Measurements from ENCODE around the gene CCDC201.

The CCDC201 gene

GRCh38 chr7:45872116-45873034 lies 507 bp downstream of the CCDC201 start:
- Histone ChIP-seq H3K9me3 (ENCODE audit: insufficient read depth, low read depth, low read length) (no peaks in the 10 kb centered on the region), H3K4me3 (ENCODE audit: low read depth, low read length) (no peak overlapping the region), H2AFZ (ENCODE audit: insufficient read depth, low read length, poor library complexity) (no peak overlapping the region), H3K14ac (ENCODE audit: low read length) (no peak overlapping the region), H4K12ac (ENCODE audit: low read depth, low read length) (no peak overlapping the region), H3K36me3 (ENCODE audit: control insufficient read depth in 1 of 2, insufficient read depth in 2 of 2, low read length in 2 of 2) (no peaks in the 10 kb centered on the region), H3K18ac (ENCODE audit: low read length) (no peak overlapping the region), H3K4me2 (ENCODE audit: low read length) (no peak overlapping the region), H2BK120ac (ENCODE audit: insufficient read depth, low read length, poor library complexity) (no peak overlapping the region), H3K27ac (ENCODE audit: low read depth, low read length) (no peak overlapping the region), H3K4me1 (ENCODE audit: control insufficient read depth in 1 of 2, insufficient read depth in 2 of 2, low read length in 2 of 2) (peaks cover 2 to 3% of the 10 kb centered on the region in 2 experiments), H2BK12ac (ENCODE audit: low read length) (no peak overlapping the region), H3K4ac (ENCODE audit: low read depth, low read length) (no peak overlapping the region), H3K9ac (ENCODE audit: low read length) (no peak overlapping the region), H3K79me2 (ENCODE audit: control insufficient read depth, insufficient read depth, low read length, poor library complexity) (no peaks in the 10 kb centered on the region), H3K23ac (ENCODE audit: low read length) (no peak overlapping the region), H2AK5ac (ENCODE audit: low read length) (no peak overlapping the region), H4K8ac (ENCODE audit: low read depth, low read length) (no peak overlapping the region), H2BK5ac (ENCODE audit: low read depth, low read length, poor library complexity) (no peak overlapping the region), H4K91ac (ENCODE audit: low read depth, low read length) (no peak overlapping the region), H3K79me1 (ENCODE audit: low read length) (peaks cover 3% of the 10 kb centered on the region), H3K27me3 (ENCODE audit: insufficient read depth, low read length) (no peaks in the 10 kb centered on the region)
- peak in 1 of 2 donors; percentile 28 for DNase-seq
- no CpG with 5 or more reads among the region's 10 CpGs for WGBS (ENCODE audit: extremely low coverage, insufficient coverage, insufficient read length)

- Histone ChIP-seq H4K12ac (ENCODE audit: low read depth, low read length) (no peak overlapping the region), H3K4me3 (ENCODE audit: low read depth, low read length) (no peak overlapping the region), H2BK120ac (ENCODE audit: insufficient read depth, low read length, poor library complexity) (peak overlapping the region; percentile 58), H2AFZ (ENCODE audit: insufficient read depth, low read length, poor library complexity) (no peak overlapping the region), H3K79me2 (ENCODE audit: control insufficient read depth, insufficient read depth, low read length, poor library complexity) (no peaks in the 10 kb centered on the region), H4K91ac (ENCODE audit: low read depth, low read length) (no peak overlapping the region), H3K18ac (ENCODE audit: low read length) (no peak overlapping the region), H3K4me2 (ENCODE audit: low read length) (no peak overlapping the region), H3K79me1 (ENCODE audit: low read length) (peaks cover 3% of the 10 kb centered on the region), H2AK5ac (ENCODE audit: low read length) (no peak overlapping the region), H3K36me3 (ENCODE audit: control insufficient read depth in 1 of 2, insufficient read depth in 2 of 2, low read length in 2 of 2) (no peaks in the 10 kb centered on the region), H2BK12ac (ENCODE audit: low read length) (no peak overlapping the region), H3K27ac (ENCODE audit: low read depth, low read length) (no peak overlapping the region), H2BK5ac (ENCODE audit: low read depth, low read length, poor library complexity) (no peak overlapping the region), H3K4me1 (ENCODE audit: control insufficient read depth in 1 of 2, insufficient read depth in 2 of 2, low read length in 2 of 2) (peaks cover 3 to 4% of the 10 kb centered on the region in 2 experiments), H3K9ac (ENCODE audit: low read length) (no peak overlapping the region), H3K23ac (ENCODE audit: low read length) (no peak overlapping the region), H3K4ac (ENCODE audit: low read depth, low read length) (no peak overlapping the region), H3K27me3 (ENCODE audit: insufficient read depth, low read length) (no peaks in the 10 kb centered on the region), H4K8ac (ENCODE audit: low read depth, low read length) (no peak overlapping the region), H3K14ac (ENCODE audit: low read length) (no peak overlapping the region), H3K9me3 (ENCODE audit: insufficient read depth, low read depth, low read length) (no peaks in the 10 kb centered on the region)
- DNase-seq = peak; percentile 54 to 71
- no CpG with 5 or more reads among the region's 4 CpGs for WGBS (ENCODE audit: extremely low coverage, insufficient coverage, insufficient read length)
Observed at GRCh38 chr7:45869426-45869825, 3.5 kb downstream of the CCDC201 start.

GRCh38 chr7:45867471-45867870 lies 5.4 kb downstream of the CCDC201 start:
- WGBS (ENCODE audit: extremely low coverage, insufficient coverage, insufficient read length) = no CpG with 5 or more reads among the region's 2 CpGs

GRCh38 chr7:45865594-45866410 lies 7.1 kb downstream of the CCDC201 start:
- Histone ChIP-seq H4K12ac (ENCODE audit: low read depth, low read length) (no peak overlapping the region), H3K9ac (ENCODE audit: low read length) (no peak overlapping the region), H3K9me3 (ENCODE audit: insufficient read depth, low read depth, low read length) (no peaks in the 10 kb centered on the region), H3K23ac (ENCODE audit: low read length) (no peak overlapping the region), H3K79me1 (ENCODE audit: low read length) (peaks cover 3% of the 10 kb centered on the region), H4K91ac (ENCODE audit: low read depth, low read length) (no peak overlapping the region), H2BK5ac (ENCODE audit: low read depth, low read length, poor library complexity) (no peak overlapping the region), H3K4me2 (ENCODE audit: low read length) (no peak overlapping the region), H3K18ac (ENCODE audit: low read length) (no peak overlapping the region), H2AFZ (ENCODE audit: insufficient read depth, low read length, poor library complexity) (no peak overlapping the region), H4K8ac (ENCODE audit: low read depth, low read length) (no peak overlapping the region), H3K79me2 (ENCODE audit: control insufficient read depth, insufficient read depth, low read length, poor library complexity) (no peaks in the 10 kb centered on the region), H3K27me3 (ENCODE audit: insufficient read depth, low read length) (no peaks in the 10 kb centered on the region), H3K36me3 (ENCODE audit: control insufficient read depth in 1 of 2, insufficient read depth in 2 of 2, low read length in 2 of 2) (no peaks in the 10 kb centered on the region), H3K4me1 (ENCODE audit: control insufficient read depth in 1 of 2, insufficient read depth in 2 of 2, low read length in 2 of 2) (peaks cover 3% of the 10 kb centered on the region in 2 experiments), H3K14ac (ENCODE audit: low read length) (no peak overlapping the region), H3K4ac (ENCODE audit: low read depth, low read length) (no peak overlapping the region), H3K27ac (ENCODE audit: low read depth, low read length) (no peak overlapping the region), H2AK5ac (ENCODE audit: low read length) (no peak overlapping the region), H3K4me3 (ENCODE audit: low read depth, low read length) (no peak overlapping the region), H2BK12ac (ENCODE audit: low read length) (no peak overlapping the region), H2BK120ac (ENCODE audit: insufficient read depth, low read length, poor library complexity) (no peak overlapping the region)
- WGBS (ENCODE audit: extremely low coverage, insufficient coverage, insufficient read length) = no CpG with 5 or more reads among the region's 13 CpGs
- no peak for DNase-seq

More at GRCh38 chr7:45867471-45867870, 5.4 kb downstream of the CCDC201 start:
- no peaks in the 10 kb centered on the region for H3K9me3 ChIP-seq (ENCODE audit: insufficient read depth, low read depth, low read length)
- H3K23ac ChIP-seq (ENCODE audit: low read length) = no peak overlapping the region
- H2BK12ac ChIP-seq (ENCODE audit: low read length) = no peak overlapping the region
- no peak overlapping the region for H3K4me3 ChIP-seq (ENCODE audit: low read depth, low read length)
- peak; percentile 79 to 87 for DNase-seq
- H2AFZ ChIP-seq (ENCODE audit: insufficient read depth, low read length, poor library complexity) = no peak overlapping the region
- H4K8ac ChIP-seq (ENCODE audit: low read depth, low read length) = no peak overlapping the region
- no peak overlapping the region for H3K4ac ChIP-seq (ENCODE audit: low read depth, low read length)
- H3K27me3 ChIP-seq (ENCODE audit: insufficient read depth, low read length) = no peaks in the 10 kb centered on the region
- no peak overlapping the region for H3K14ac ChIP-seq (ENCODE audit: low read length)
- no peak overlapping the region for H2BK5ac ChIP-seq (ENCODE audit: low read depth, low read length, poor library complexity)
- no peaks in the 10 kb centered on the region for H3K36me3 ChIP-seq (ENCODE audit: control insufficient read depth in 1 of 2, insufficient read depth in 2 of 2, low read length in 2 of 2)
- H3K18ac ChIP-seq (ENCODE audit: low read length) = no peak overlapping the region
- H3K79me1 ChIP-seq (ENCODE audit: low read length) = peaks cover 3% of the 10 kb centered on the region
- no peak overlapping the region for H4K12ac ChIP-seq (ENCODE audit: low read depth, low read length)
- no peak overlapping the region for H2AK5ac ChIP-seq (ENCODE audit: low read length)
- H3K27ac ChIP-seq (ENCODE audit: low read depth, low read length) = no peak overlapping the region
- no peak overlapping the region for H2BK120ac ChIP-seq (ENCODE audit: insufficient read depth, low read length, poor library complexity)
- no peaks in the 10 kb centered on the region for H3K79me2 ChIP-seq (ENCODE audit: control insufficient read depth, insufficient read depth, low read length, poor library complexity)
- H3K4me1 ChIP-seq (ENCODE audit: control insufficient read depth in 1 of 2, insufficient read depth in 2 of 2, low read length in 2 of 2) = peaks cover 3% of the 10 kb centered on the region in 2 experiments
- no peak overlapping the region for H4K91ac ChIP-seq (ENCODE audit: low read depth, low read length)
- no peak overlapping the region for H3K9ac ChIP-seq (ENCODE audit: low read length)
- H3K4me2 ChIP-seq (ENCODE audit: low read length) = no peak overlapping the region

All from trophoblast cell (in vitro differentiated cells and primary cell).